Measurements from ENCODE around the gene TMEM114.

The TMEM114 gene

GRCh38 chr16:8547762-8548161, 42.5 kb downstream of the TMEM114 start:
- DNase-seq, result no peak

- DNase-seq, result no peak
Observed at GRCh38 chr16:8544406-8544805, 45.9 kb downstream of the TMEM114 start.

- no peak for DNase-seq
Observed at GRCh38 chr16:8543258-8543657, 47.1 kb downstream of the TMEM114 start.

GRCh38 chr16:8542393-8542792, 47.9 kb downstream of the TMEM114 start:
- DNase-seq, result no peak

GRCh38 chr16:8541868-8542267, 48.4 kb downstream of the TMEM114 start:
- DNase-seq, result no peak

- no peak for DNase-seq
Observed at GRCh38 chr16:8537691-8538342, 52.5 kb downstream of the TMEM114 start.

- DNase-seq, result no peak
Observed at GRCh38 chr16:8533509-8533908, 56.8 kb downstream of the TMEM114 start.

- DNase-seq, result no peak
Observed at GRCh38 chr16:8530752-8531384, 59.4 kb downstream of the TMEM114 start.

- DNase-seq, result no peak
Observed at GRCh38 chr16:8528471-8528870, 61.8 kb downstream of the TMEM114 start.

GRCh38 chr16:8523932-8524331, 66.4 kb downstream of the TMEM114 start:
- DNase-seq, result no peak

DNA sequence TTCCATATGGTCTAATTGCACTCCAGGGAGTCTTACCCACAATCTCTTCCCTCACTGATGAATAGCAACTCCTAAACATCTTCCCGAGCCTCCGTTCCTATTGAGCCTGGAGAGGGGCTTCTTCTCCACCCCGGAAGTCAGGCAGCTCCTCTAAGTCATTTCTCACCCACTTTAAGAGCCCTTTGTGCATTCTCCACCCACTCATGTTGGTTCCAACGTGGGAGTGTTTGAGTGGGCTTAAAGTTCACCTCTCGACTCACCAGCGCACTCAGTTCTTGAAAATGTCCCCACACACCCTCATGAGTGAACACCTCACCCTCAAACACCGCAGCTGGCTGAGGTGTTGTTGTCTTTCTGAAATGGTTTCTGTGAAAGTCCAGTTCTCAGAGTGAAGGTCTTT, 67.6 kb downstream of the TMEM114 start:
- DNase-seq, result no peak

DNA sequence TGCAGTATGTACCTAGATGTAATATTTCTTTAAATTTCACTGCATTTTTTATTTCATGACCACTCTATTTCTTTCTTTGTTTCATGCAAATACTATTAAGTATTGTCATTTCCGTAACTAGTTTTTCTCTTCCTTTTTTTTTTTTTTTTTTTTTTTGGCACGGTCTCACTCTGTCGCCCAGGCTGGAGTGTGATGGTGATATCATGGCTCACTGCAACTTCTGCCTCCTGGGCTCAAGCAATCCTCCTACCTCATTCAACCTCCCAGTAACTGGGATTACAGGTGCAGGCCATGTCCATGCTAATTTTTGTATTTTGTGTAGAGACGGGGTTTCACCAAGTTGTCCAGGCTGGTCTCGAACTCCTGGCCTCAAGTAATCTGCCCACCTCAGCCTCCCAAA, 70.7 kb downstream of the TMEM114 start:
- no peak for DNase-seq

Measured in effector CD4-positive, alpha-beta T cell (primary cell).